ENCODE results near the gene HDAC9. TPM values are rescaled to one million over a fixed set of nuclear protein-coding genes. Genes with fewer than 3 reads are reported as not detected.
A peak's percentile ranks its signal among the peaks of the same experiment; 100 is the strongest.

The HDAC9 gene
- total RNA-seq, 6 donors from 2014 or later = 8.4 to 23.1 (median 10.4) TPM

- H3K4me1 ChIP-seq = peaks cover 0 to 15% (median 8%) of the 10 kb centered on the region in 4 donors
- H3K27me3 ChIP-seq = no peaks in the 10 kb centered on the region
- DNase-seq (no peak), ATAC-seq (ENCODE audit: low FRiP score in 2 of 2) (peak in 1 of 2 donors; percentile 37)
- no peak overlapping the region for H3K4me3 ChIP-seq
- no peak overlapping the region for H3K27ac ChIP-seq
- no peak for TF ChIP-seq POLR2A (IDR thresholded peaks at IDR 0.05)
- no peak for TF ChIP-seq EP300 (IDR thresholded peaks at IDR 0.05)
- TF ChIP-seq POLR2AphosphoS5 (IDR thresholded peaks at IDR 0.05) = no peak
- no peak for TF ChIP-seq CTCF (IDR thresholded peaks at IDR 0.05)
- WGBS, 2 donors = 51 to 56% methylated on average over 7 of the region's 7 CpGs
- no peaks in the 10 kb centered on the region for H3K9me3 ChIP-seq
- H3K36me3 ChIP-seq = no peaks in the 10 kb centered on the region
Observed at GRCh38 chr7:18663321-18663720, 167.8 kb downstream of the HDAC9 start.

- H3K9me3 ChIP-seq = no peaks in the 10 kb centered on the region
- no peak overlapping the region for H3K4me3 ChIP-seq
- DNase-seq = peak in 1 of 2 donors; percentile 75
- no peaks in the 10 kb centered on the region for H3K27me3 ChIP-seq
- 12 to 13% methylated on average over 4 of the region's 4 CpGs for WGBS, 2 donors
- H3K27ac ChIP-seq = no peak overlapping the region
- peaks cover 0 to 15% (median 8%) of the 10 kb centered on the region in 4 donors for H3K4me1 ChIP-seq
- peak; percentile 75 to 94 for ATAC-seq (ENCODE audit: low FRiP score in 2 of 2)
- H3K36me3 ChIP-seq = no peaks in the 10 kb centered on the region
- TF ChIP-seq POLR2AphosphoS5 (IDR thresholded peaks at IDR 0.05) (no peak), EP300 (IDR thresholded peaks at IDR 0.05) (no peak), POLR2A (IDR thresholded peaks at IDR 0.05) (no peak), CTCF (IDR thresholded peaks at IDR 0.05) (peak; percentile 60 to 89 (median 70))
Observed at GRCh38 chr7:18666107-18666728, 170.7 kb downstream of the HDAC9 start.

- Histone ChIP-seq H3K4me1 (peaks cover 0 to 15% (median 8%) of the 10 kb centered on the region in 4 donors), H3K4me3 (no peak overlapping the region), H3K36me3 (no peaks in the 10 kb centered on the region), H3K27me3 (no peaks in the 10 kb centered on the region), H3K9me3 (no peaks in the 10 kb centered on the region), H3K27ac (no peak overlapping the region)
- DNase-seq (no peak), ATAC-seq (ENCODE audit: low FRiP score in 2 of 2) (peak in 1 of 2 donors; percentile 47)
- no peak for TF ChIP-seq POLR2AphosphoS5 (IDR thresholded peaks at IDR 0.05)
- no peak for TF ChIP-seq EP300 (IDR thresholded peaks at IDR 0.05)
- no peak for TF ChIP-seq POLR2A (IDR thresholded peaks at IDR 0.05)
- TF ChIP-seq CTCF (IDR thresholded peaks at IDR 0.05) = no peak
- 41 to 48% methylated on average over 1 of the region's 1 CpG for WGBS, 2 donors
Observed at GRCh38 chr7:18667466-18667865, 171.9 kb downstream of the HDAC9 start.

GRCh38 chr7:18671176-18671575 lies 175.6 kb downstream of the HDAC9 start:
- no peak for ATAC-seq (ENCODE audit: low FRiP score in 2 of 2)
- 68 to 73% methylated on average over 5 of the region's 5 CpGs for whole genome bisulfite sequencing, 2 donors
- no peak overlapping the region for H3K27ac ChIP-seq

More at GRCh38 chr7:18671176-18671575, 175.6 kb downstream of the HDAC9 start:
- Histone ChIP-seq H3K9me3 (no peaks in the 10 kb centered on the region), H3K36me3 (no peaks in the 10 kb centered on the region), H3K4me3 (no peak overlapping the region), H3K4me1 (peaks cover 0 to 15% (median 8%) of the 10 kb centered on the region in 4 donors), H3K27me3 (no peaks in the 10 kb centered on the region)
- DNase-seq = no peak
- TF ChIP-seq POLR2A (IDR thresholded peaks at IDR 0.05) (no peak), POLR2AphosphoS5 (IDR thresholded peaks at IDR 0.05) (no peak), CTCF (IDR thresholded peaks at IDR 0.05) (no peak), EP300 (IDR thresholded peaks at IDR 0.05) (no peak)
